H1 (cell line): ENCODE measurements around the gene RAD51B. TPM values are rescaled to one million over a fixed set of nuclear protein-coding genes. Genes with fewer than 3 reads are reported as not detected.

Experiments
- ASH2L ChIP-seq: fragments of 200-600, 300-600 bp; sonication (generic); IDR thresholded peaks from one replicate; pipeline ENCODE4 v1.7.1; 2017; ENCODE audit warnings: low read length
- BACH1 ChIP-seq: IDR thresholded peaks from 2 replicates; pipeline ENCODE4 v1.6.1; 2012; ENCODE audit warnings: low read length, improper control_type of control experiment
- BCL11A ChIP-seq, 2 experiments: IDR thresholded peaks; one replicate each; pipeline ENCODE4 v1.6.1; 2011; ENCODE audit warnings: low read depth in 2 of 2, low read length in 2 of 2, mild to moderate bottlenecking in 2 of 2
- BRCA1 ChIP-seq: IDR thresholded peaks from 2 replicates; pipeline ENCODE4 v1.6.1; 2012; ENCODE audit warnings: low read depth, low read length, improper control_type of control experiment
- CTBP2 ChIP-seq: IDR thresholded peaks from 2 replicates; pipeline ENCODE4 v1.7.0; 2011; ENCODE audit warnings: borderline replicate concordance, mild to moderate bottlenecking, moderate library complexity, mixed read lengths, low read length; ENCODE audit not compliant: insufficient read depth, insufficient read length
- MAFK ChIP-seq: IDR thresholded peaks from 2 replicates; pipeline ENCODE4 v1.6.1; 2012; ENCODE audit warnings: low read depth, mild to moderate bottlenecking, improper control_type of control experiment, low read length
- RFX5 ChIP-seq: IDR thresholded peaks from 2 replicates; pipeline ENCODE4 v1.6.1; 2011; ENCODE audit warnings: low read depth, low read length, improper control_type of control experiment, borderline replicate concordance
- SIRT6 ChIP-seq: IDR thresholded peaks from one replicate; pipeline ENCODE4 v1.7.1; 2012; ENCODE audit warnings: low read length, inconsistent platforms
- SRF ChIP-seq: IDR thresholded peaks from 2 replicates; pipeline ENCODE4 v1.6.1; 2011; ENCODE audit warnings: mild to moderate bottlenecking, low read depth, low read length, moderate library complexity
- TAF7 ChIP-seq: optimal IDR thresholded peaks from 2 replicates; pipeline ENCODE3; 2011; ENCODE audit warnings: low read depth, mild to moderate bottlenecking, inconsistent platforms, low read length, moderate library complexity, borderline replicate concordance
- ZNF274 ChIP-seq: IDR thresholded peaks from 2 replicates; pipeline ENCODE4 v1.7.0; 2012; ENCODE audit warnings: low read length, borderline replicate concordance; ENCODE audit errors: extremely low read depth
- polyA plus RNA-seq, 7 experiments: library from polyadenylated mRNA; depleted of rRNA in 3 of 7; stranded (reverse) in 5 of 7; unstranded in 2 of 7; fragments of >200 nt in 5 of 7; fragments of 200-250 nt in 2 of 7; gene quantifications; 1 replicate in 5 of 7; 2 replicates in 1 of 7; 4 replicates in 1 of 7; pipeline versions ENCODE4 v1.2.1 to v1.2.3, GENCODE V29; 2011 to 2013; ENCODE audit warnings: missing spikeins in 2 of 7, mixed read lengths in 2 of 7
- total RNA-seq: library from RNA; stranded (reverse); fragmentation: NEBNext Ultra II Directional; extraction: Animal tissue kit (Norgen Biotek cat#: 25700); gene quantifications from 2 replicates; pipeline ENCODE4 v1.2.1, GENCODE V29; 2021
- TF ChIP-seq, protein P1 (sequence below), 3 experiments: IDR thresholded peaks; 1 replicate in 2 of 3; 2 replicates in 1 of 3; pipeline versions ENCODE4 v1.5.1 to v1.6.1; 2011; ENCODE audit warnings: low read length in 3 of 3, mild to moderate bottlenecking in 3 of 3, inconsistent platforms in 2 of 3, low read depth in 1 of 3, moderate library complexity in 1 of 3; ENCODE audit not compliant: insufficient read depth in 1 of 3; ENCODE audit errors: control extremely low read depth in 1 of 3

Gene RAD51B
- total and polyA plus RNA-seq, 2 of the 8 experiments (the other 6 are each of a cell fraction or from before 2014, with no cell fraction given) = 3.9 to 14.9 TPM

DNA sequence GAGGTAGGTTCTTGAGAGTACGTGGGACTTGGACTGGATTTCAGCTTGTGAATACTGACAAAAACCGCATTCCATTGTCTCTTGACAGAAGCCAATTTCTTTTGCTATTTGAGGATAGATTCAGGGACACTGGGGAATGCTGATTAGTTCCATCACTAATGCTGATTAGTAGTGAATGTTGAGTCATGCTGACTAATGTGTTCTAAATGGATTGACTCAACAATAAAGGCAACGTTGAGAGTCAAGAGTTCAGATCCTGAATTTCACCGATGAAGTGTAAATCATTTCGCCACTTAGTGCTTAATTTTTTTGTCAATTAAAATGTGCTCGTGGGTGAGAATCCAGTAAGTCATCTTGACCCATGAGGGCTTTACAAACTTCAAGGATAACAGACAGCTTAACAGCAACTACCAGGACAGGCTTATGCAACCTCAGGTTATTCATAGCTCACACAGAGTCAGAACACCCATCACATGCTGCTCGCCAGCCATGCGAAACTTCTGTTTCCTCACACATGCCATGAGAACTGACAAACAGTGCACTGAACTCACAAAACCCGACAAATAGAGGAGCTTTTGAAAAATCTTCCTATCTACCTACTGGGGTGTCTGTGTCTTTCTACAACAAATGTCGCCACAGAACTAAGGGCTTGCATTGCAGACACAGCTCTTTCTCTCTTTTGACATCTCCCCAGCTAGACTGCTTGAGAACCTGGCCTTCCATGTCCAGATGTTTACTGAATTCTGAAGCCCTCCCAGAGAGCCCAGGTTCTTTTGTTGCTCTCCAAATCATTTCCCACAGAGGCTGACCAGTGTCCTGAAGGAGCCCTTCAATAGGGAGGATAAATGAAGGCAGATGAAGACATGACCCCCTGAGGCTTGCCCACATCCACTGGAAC is 656.9 kb downstream of the RAD51B start (continued):
- TF ChIP-seq, protein P1, sequence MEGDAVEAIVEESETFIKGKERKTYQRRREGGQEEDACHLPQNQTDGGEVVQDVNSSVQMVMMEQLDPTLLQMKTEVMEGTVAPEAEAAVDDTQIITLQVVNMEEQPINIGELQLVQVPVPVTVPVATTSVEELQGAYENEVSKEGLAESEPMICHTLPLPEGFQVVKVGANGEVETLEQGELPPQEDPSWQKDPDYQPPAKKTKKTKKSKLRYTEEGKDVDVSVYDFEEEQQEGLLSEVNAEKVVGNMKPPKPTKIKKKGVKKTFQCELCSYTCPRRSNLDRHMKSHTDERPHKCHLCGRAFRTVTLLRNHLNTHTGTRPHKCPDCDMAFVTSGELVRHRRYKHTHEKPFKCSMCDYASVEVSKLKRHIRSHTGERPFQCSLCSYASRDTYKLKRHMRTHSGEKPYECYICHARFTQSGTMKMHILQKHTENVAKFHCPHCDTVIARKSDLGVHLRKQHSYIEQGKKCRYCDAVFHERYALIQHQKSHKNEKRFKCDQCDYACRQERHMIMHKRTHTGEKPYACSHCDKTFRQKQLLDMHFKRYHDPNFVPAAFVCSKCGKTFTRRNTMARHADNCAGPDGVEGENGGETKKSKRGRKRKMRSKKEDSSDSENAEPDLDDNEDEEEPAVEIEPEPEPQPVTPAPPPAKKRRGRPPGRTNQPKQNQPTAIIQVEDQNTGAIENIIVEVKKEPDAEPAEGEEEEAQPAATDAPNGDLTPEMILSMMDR (IDR thresholded peaks at IDR 0.05; ENCODE audit: control extremely low read depth in 1 of 3, insufficient read depth in 1 of 3, low read depth in 1 of 3, low read length in 3 of 3) = no peak
- TF ChIP-seq RFX5 (no peak), BACH1 (peak; percentile 95), SRF (no peak), MAFK (peak; percentile 84), BRCA1 (no peak), CTBP2 (no peak), TAF7 (no peak), ZNF274 (no peak), BCL11A (IDR thresholded peaks at IDR 0.05; ENCODE audit: low read depth in 2 of 2, low read length in 2 of 2) (no peak), ASH2L (no peak), SIRT6 (no peak)
